ENCODE data around the gene C4orf51.

C4orf51 gene

GRCh38 chr4:145716200-145716599 is 36.3 kb downstream of the C4orf51 start:
- DNase-seq, result no peak

GRCh38 chr4:145716661-145717200 is 36.8 kb downstream of the C4orf51 start:
- no peak for DNase-seq

- no peak for DNase-seq
Observed at GRCh38 chr4:145719752-145720624, 40.0 kb downstream of the C4orf51 start.

- DNase-seq, result no peak
Observed at GRCh38 chr4:145720656-145721055, 40.7 kb downstream of the C4orf51 start.

- no peak for DNase-seq
Observed at GRCh38 chr4:145722561-145722960, 42.6 kb downstream of the C4orf51 start.

GRCh38 chr4:145723336-145723735 is 43.4 kb downstream of the C4orf51 start:
- DNase-seq, result no peak

- DNase-seq, result no peak
Observed at GRCh38 chr4:145730026-145730425, 50.1 kb downstream of the C4orf51 start.

- DNase-seq, result peak; percentile 59
Observed at GRCh38 chr4:145731028-145731427, 51.1 kb downstream of the C4orf51 start.

GRCh38 chr4:145732001-145732815 is 52.3 kb downstream of the C4orf51 start:
- no peak for DNase-seq

- DNase-seq, result peak; percentile 75
Observed at GRCh38 chr4:145732895-145733880, 53.2 kb downstream of the C4orf51 start.

GRCh38 chr4:145734031-145734430 is 54.1 kb downstream of the C4orf51 start:
- DNase-seq, result no peak

- no peak for DNase-seq
Observed at GRCh38 chr4:145734576-145735346, 54.8 kb downstream of the C4orf51 start.

- DNase-seq, result no peak
Observed at GRCh38 chr4:145735347-145735675, 55.4 kb downstream of the C4orf51 start.

- no peak for DNase-seq
Observed at GRCh38 chr4:145735827-145736226, 55.9 kb downstream of the C4orf51 start.

- no peak for DNase-seq
Observed at GRCh38 chr4:145736241-145736831, 56.4 kb downstream of the C4orf51 start.

GRCh38 chr4:145739845-145740244 is 59.9 kb downstream of the C4orf51 start:
- DNase-seq, result no peak

- DNase-seq, result no peak
Observed at GRCh38 chr4:145740806-145741205, 60.9 kb downstream of the C4orf51 start.

GRCh38 chr4:145743641-145744040 is 63.7 kb downstream of the C4orf51 start:
- DNase-seq, result no peak

GRCh38 chr4:145755802-145756201 is 75.9 kb downstream of the C4orf51 start:
- no peak for DNase-seq

GRCh38 chr4:145756244-145756643 is 76.3 kb downstream of the C4orf51 start:
- DNase-seq, result no peak

GRCh38 chr4:145757188-145757587 is 77.2 kb downstream of the C4orf51 start:
- DNase-seq, result no peak

Measured in NCI-H1694 treated with DMSO at 0.1 percent for 48 hours (cell line).